H1 (cell line): ENCODE data around the gene ZNF799. TPM values are rescaled to one million over a fixed set of nuclear protein-coding genes. Genes with fewer than 3 reads are reported as not detected.

ENCODE experiments used
- CTCF ChIA-PET: fragments of 300-600 bp; sonication (Branson Sonifier 250); formaldehyde crosslinking; loops from one replicate; lab custom pipeline; 2021; ENCODE audit not compliant: partially characterized antibody; lab: Charles Lee
- POLR2A ChIA-PET: fragments of 300-600 bp; sonication (Branson Sonifier 250); formaldehyde crosslinking; loops from one replicate; lab custom pipeline; 2021; ENCODE audit warnings: inconsistent platforms; ENCODE audit not compliant: partially characterized antibody; lab: Charles Lee
- DNase-seq, 2 experiments: peaks; one replicate each; pipeline versions ENCODE4 v3.0.0 to v3.0.0-alpha.2; 2010 to 2022; ENCODE audit warnings: low spot score in 2 of 2, low read depth in 1 of 2, mixed read lengths in 1 of 2
- FAIRE-seq: peaks from 2 replicates; lab custom pipeline; 2011; peaks lifted over from hg19 to GRCh38; lab: Jason Lieb, UNC
- H2AFZ ChIP-seq: 2 replicates; pipeline ENCODE4 v1.8.1; 2012; ENCODE audit warnings: low read length, inconsistent platforms
- H2AK5ac ChIP-seq: 2 replicates; pipeline ENCODE4 v1.6.1; 2013; ENCODE audit warnings: low read depth, low read length
- H2BK120ac ChIP-seq: replicated peaks from 2 replicates; pipeline ENCODE3; 2013; ENCODE audit warnings: low read depth, low read length, inconsistent platforms
- H2BK12ac ChIP-seq: 2 replicates; pipeline ENCODE4 v1.6.1; 2013; ENCODE audit warnings: low read depth, low read length
- H2BK15ac ChIP-seq: 2 replicates; pipeline ENCODE4 v1.6.1; 2013; ENCODE audit warnings: low read length
- H2BK20ac ChIP-seq: 2 replicates; pipeline ENCODE4 v1.6.1; 2013; ENCODE audit warnings: low read length
- H2BK5ac ChIP-seq: 2 replicates; pipeline ENCODE4 v1.6.1; 2013; ENCODE audit warnings: low read depth, low read length
- H3K14ac ChIP-seq: 2 replicates; pipeline ENCODE4 v1.6.1; 2013; ENCODE audit warnings: inconsistent platforms; ENCODE audit not compliant: insufficient read length
- H3K18ac ChIP-seq: 2 replicates; pipeline ENCODE4 v1.6.1; 2013; ENCODE audit warnings: low read length; ENCODE audit errors: extremely low read depth
- H3K23ac ChIP-seq: 2 replicates; pipeline ENCODE4 v1.6.1; 2013; ENCODE audit warnings: inconsistent platforms; ENCODE audit not compliant: insufficient read length
- H3K23me2 ChIP-seq: 2 replicates; pipeline ENCODE4 v1.6.1; 2013; ENCODE audit warnings: low read depth, low read length
- H3K27ac ChIP-seq: 2 replicates; pipeline ENCODE4 v1.6.1; 2011; ENCODE audit warnings: low read depth, low read length, inconsistent platforms
- H3K27me3 ChIP-seq, 4 experiments: replicated peaks in 1 of 4; 1 replicate in 1 of 4; 2 replicates in 3 of 4; pipeline versions ENCODE4 v1.6.1 to v1.8.1; 2011 to 2013; ENCODE audit warnings: low read length in 3 of 4, mild to moderate bottlenecking in 3 of 4, inconsistent platforms in 2 of 4, mixed read lengths in 2 of 4, moderate library complexity in 1 of 4; ENCODE audit not compliant: control insufficient read depth in 3 of 4, insufficient read depth in 3 of 4; ENCODE audit errors: extremely low read depth in 1 of 4
- H3K36me3 ChIP-seq, 4 experiments: 2 replicates each; pipeline versions ENCODE4 v1.6.1 to v1.8.1; 2011 to 2013; ENCODE audit warnings: mild to moderate bottlenecking in 4 of 4, low read length in 3 of 4, moderate library complexity in 2 of 4, control low read depth in 1 of 4, inconsistent platforms in 1 of 4; ENCODE audit not compliant: insufficient read depth in 4 of 4, control insufficient read depth in 2 of 4
- H3K4ac ChIP-seq: replicated peaks from 2 replicates; pipeline ENCODE3; 2013; ENCODE audit warnings: low read length, low read depth, mixed read lengths, inconsistent platforms; ENCODE audit not compliant: insufficient read length
- H3K4me1 ChIP-seq, 4 experiments: replicated peaks in 1 of 4; 1 replicate in 1 of 4; 2 replicates in 3 of 4; pipeline versions ENCODE4 v1.6.1 to v1.8.1; 2011 to 2013; ENCODE audit warnings: low read length in 3 of 4, inconsistent platforms in 2 of 4, mixed read lengths in 1 of 4; ENCODE audit not compliant: insufficient read depth in 4 of 4, control insufficient read depth in 3 of 4
- H3K4me2 ChIP-seq, 2 experiments: 2 replicates each; pipeline versions ENCODE4 v1.6.1 to v1.8.1; 2011 to 2013; ENCODE audit warnings: low read depth in 2 of 2, low read length in 2 of 2, control low read depth in 1 of 2, inconsistent platforms in 1 of 2, mild to moderate bottlenecking in 1 of 2; ENCODE audit not compliant: insufficient read depth in 1 of 2
- H3K4me3 ChIP-seq, 4 experiments: fragments of 200-600, 300-600 bp in 1 of 4; sonication (generic), shearing (Covaris generic), sonication (Bioruptor Twin) in 1 of 4; 2 replicates each; pipeline versions ENCODE4 v1.5.1 to v1.8.1; 2011 to 2016; ENCODE audit warnings: low read length in 4 of 4, low read depth in 3 of 4, control low read depth in 2 of 4, inconsistent platforms in 2 of 4, mild to moderate bottlenecking in 2 of 4, mixed read lengths in 1 of 4, moderate library complexity in 1 of 4; ENCODE audit not compliant: insufficient read depth in 2 of 4; ENCODE audit errors: extremely low read depth in 1 of 4
- H3K56ac ChIP-seq: replicated peaks from 2 replicates; pipeline ENCODE3; 2013; ENCODE audit warnings: low read depth, mild to moderate bottlenecking, mixed read lengths, low read length, inconsistent platforms; ENCODE audit not compliant: insufficient read length
- H3K79me1 ChIP-seq: 2 replicates; pipeline ENCODE4 v1.6.1; 2013; ENCODE audit warnings: low read depth, low read length, control low read depth
- H3K79me2 ChIP-seq, 2 experiments: 2 replicates each; pipeline versions ENCODE4 v1.6.1 to v1.8.1; 2012 to 2013; ENCODE audit warnings: low read length in 2 of 2, mild to moderate bottlenecking in 2 of 2, inconsistent platforms in 1 of 2; ENCODE audit not compliant: insufficient read depth in 2 of 2, control insufficient read depth in 1 of 2
- H3K9ac ChIP-seq, 4 experiments: replicated peaks in 1 of 4; 1 replicate in 1 of 4; 2 replicates in 3 of 4; pipeline versions ENCODE4 v1.6.1 to v1.8.1; 2011 to 2013; ENCODE audit warnings: low read depth in 3 of 4, low read length in 3 of 4, control low read depth in 2 of 4, mild to moderate bottlenecking in 2 of 4, moderate library complexity in 2 of 4, inconsistent platforms in 1 of 4; ENCODE audit errors: extremely low read depth in 1 of 4
- H3K9me3 ChIP-seq, 2 experiments: 2 replicates each; pipeline versions ENCODE4 v1.6.1 to v1.8.1; 2012 to 2013; ENCODE audit warnings: mild to moderate bottlenecking in 2 of 2, moderate library complexity in 2 of 2, control low read depth in 1 of 2, inconsistent platforms in 1 of 2, low read depth in 1 of 2, low read length in 1 of 2, mixed read lengths in 1 of 2; ENCODE audit not compliant: insufficient read depth in 2 of 2
- H4K20me1 ChIP-seq, 2 experiments: replicated peaks in 1 of 2; 2 replicates each; pipeline versions ENCODE3 to v1.8.1; 2011 to 2013; ENCODE audit warnings: inconsistent platforms in 2 of 2, low read length in 2 of 2, mild to moderate bottlenecking in 1 of 2; ENCODE audit not compliant: insufficient read depth in 2 of 2, control insufficient read depth in 1 of 2
- H4K5ac ChIP-seq: 2 replicates; pipeline ENCODE4 v1.6.1; 2013; ENCODE audit warnings: low read length, low read depth, mixed read lengths, inconsistent platforms; ENCODE audit not compliant: insufficient read length
- H4K8ac ChIP-seq: 2 replicates; pipeline ENCODE4 v1.8.0; 2013; ENCODE audit warnings: mild to moderate bottlenecking, moderate library complexity, low read length, inconsistent platforms; ENCODE audit not compliant: insufficient read depth; ENCODE audit errors: extremely low read depth
- H4K91ac ChIP-seq: replicated peaks from 2 replicates; pipeline ENCODE3; 2013; ENCODE audit warnings: low read length, mixed read lengths, inconsistent platforms; ENCODE audit not compliant: insufficient read length
- ASH2L ChIP-seq: fragments of 200-600, 300-600 bp; sonication (generic); IDR thresholded peaks from one replicate; pipeline ENCODE4 v1.7.1; 2017; ENCODE audit warnings: low read length
- ATF3 ChIP-seq: IDR thresholded peaks from 2 replicates; pipeline ENCODE4 v1.6.1; 2011; ENCODE audit warnings: low read depth, mild to moderate bottlenecking, low read length; ENCODE audit not compliant: insufficient read depth
- CHD1 ChIP-seq: IDR thresholded peaks from 2 replicates; pipeline ENCODE4 v1.6.1; 2012; ENCODE audit warnings: low read depth, low read length, improper control_type of control experiment
- CHD2 ChIP-seq: IDR thresholded peaks from 2 replicates; pipeline ENCODE4 v1.6.1; 2012; ENCODE audit warnings: low read length, improper control_type of control experiment
- HDAC2 ChIP-seq, 2 experiments: fragments of 300-600 bp in 1 of 2; sonication (generic) in 1 of 2; IDR thresholded peaks; 2 replicates each; pipeline ENCODE4 v1.6.1; 2011 to 2012; ENCODE audit warnings: low read depth in 2 of 2, low read length in 2 of 2, mild to moderate bottlenecking in 2 of 2, moderate library complexity in 2 of 2, borderline replicate concordance in 1 of 2, inconsistent platforms in 1 of 2
- PHF8 ChIP-seq: fragments of 200-600 bp; sonication (generic); conservative IDR thresholded peaks from 2 replicates; pipeline ENCODE4 v1.7.1; 2012; ENCODE audit warnings: low read depth, mild to moderate bottlenecking, inconsistent platforms, low read length, moderate library complexity
- POU5F1 ChIP-seq: IDR thresholded peaks from 2 replicates; pipeline ENCODE4 v1.6.1; 2011; ENCODE audit warnings: low read depth, mild to moderate bottlenecking, low read length, moderate library complexity
- SP1 ChIP-seq: IDR thresholded peaks from 2 replicates; pipeline ENCODE4 v1.6.1; 2011; ENCODE audit warnings: low read depth, low read length
- SP4 ChIP-seq: IDR thresholded peaks from 2 replicates; pipeline ENCODE4 v1.6.1; 2012; ENCODE audit warnings: low read length, inconsistent platforms
- SUZ12 ChIP-seq: fragments of 200-600 bp; sonication (generic); IDR thresholded peaks from 2 replicates; pipeline ENCODE4 v1.6.1; 2012; ENCODE audit warnings: mild to moderate bottlenecking, inconsistent platforms, low read length, moderate library complexity, mixed read lengths
- TBP ChIP-seq: IDR thresholded peaks from 2 replicates; pipeline ENCODE4 v1.6.1; 2011; ENCODE audit warnings: low read depth, low read length, improper control_type of control experiment
- TEAD4 ChIP-seq: IDR thresholded peaks from 2 replicates; pipeline ENCODE4 v1.6.1; 2012; ENCODE audit warnings: low read depth, low read length, inconsistent platforms, mixed read lengths
- WGBS, 2 experiments: shearing (Covaris generic) in 1 of 2; methylation state at CpG; one replicate each; pipeline versions ENCODE4 v1.1.6 to v1.1.7; 2013 to 2015; ENCODE audit warnings: low lambda C conversion rate in 2 of 2, mixed read lengths in 2 of 2, inconsistent platforms in 1 of 2, low coverage in 1 of 2, missing lambda C conversion rate in 1 of 2; ENCODE audit not compliant: insufficient replicate concordance in 2 of 2, insufficient coverage in 1 of 2, insufficient read length in 1 of 2; ENCODE audit errors: extremely low coverage in 1 of 2, missing lambda C conversion rate in 1 of 2; 5-methylcytosine and 5-hydroxymethylcytosine counted together
- polyA plus RNA-seq, 7 experiments: library from polyadenylated mRNA; depleted of rRNA in 3 of 7; stranded (reverse) in 5 of 7; unstranded in 2 of 7; fragments of >200 nt in 5 of 7; fragments of 200-250 nt in 2 of 7; gene quantifications; 1 replicate in 5 of 7; 2 replicates in 1 of 7; 4 replicates in 1 of 7; pipeline versions ENCODE4 v1.2.1 to v1.2.3, GENCODE V29; 2011 to 2013; ENCODE audit warnings: missing spikeins in 2 of 7, mixed read lengths in 2 of 7
- total RNA-seq: library from RNA; stranded (reverse); fragmentation: NEBNext Ultra II Directional; extraction: Animal tissue kit (Norgen Biotek cat#: 25700); gene quantifications from 2 replicates; pipeline ENCODE4 v1.2.1, GENCODE V29; 2021

Gene ZNF799
- total and polyA plus RNA-seq, 2 of the 8 experiments (the other 6 are each of a cell fraction or from before 2014, with no cell fraction given): 1.00 to 4.2 TPM

DNA sequence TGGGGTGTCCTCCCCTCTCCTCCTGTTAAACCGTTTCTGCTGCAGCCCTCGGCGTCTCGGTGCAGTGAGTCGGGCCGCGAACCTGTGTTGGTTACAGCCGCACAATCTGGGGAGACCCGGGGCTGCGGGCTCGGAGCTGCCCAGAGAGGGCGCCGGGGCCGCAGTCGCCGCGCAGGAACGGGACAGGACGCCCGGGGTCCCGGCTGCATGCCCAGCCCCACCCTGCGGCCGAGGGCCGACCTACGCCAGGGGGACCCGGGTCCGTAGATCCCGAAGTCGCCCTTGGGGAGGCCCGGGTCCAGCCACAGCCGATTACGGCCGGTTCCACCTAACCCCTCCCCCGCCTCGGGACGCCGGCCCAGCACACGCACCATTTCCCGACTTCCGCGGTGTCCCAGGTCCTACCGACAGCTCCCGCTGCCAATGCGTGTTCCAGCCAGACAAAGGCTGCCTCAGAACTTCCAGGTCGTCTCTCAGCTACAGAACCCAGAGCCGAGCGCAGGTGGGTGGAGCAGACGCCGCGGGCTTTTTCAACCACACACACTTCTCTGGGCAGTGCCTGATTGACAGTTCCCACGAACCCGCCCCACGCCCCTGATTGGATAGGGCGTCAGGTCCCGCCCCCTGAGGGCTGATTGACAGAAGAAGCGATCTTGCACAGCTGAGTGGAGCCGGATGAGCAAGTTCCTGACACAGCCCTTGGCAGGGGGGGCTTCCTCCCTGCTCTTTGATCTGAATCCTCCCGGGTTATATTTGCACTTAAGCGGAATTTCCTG lies 39.7 kb upstream of the ZNF799 start, which contains the start of gene ZNF443:
Gene ZNF443, minus strand, starts transcription at position 481 of the 776 bp plus-strand sequence. Its CDS starts 107 bp downstream, at position 374.
- H2BK120ac ChIP-seq: no peak within 1 kb of the TSS
- H3K4me1 ChIP-seq: no peaks in the 10 kb centered on the region
- no peaks in the 10 kb centered on the region for H4K20me1 ChIP-seq
- CTCF ChIA-PET: no interaction called here
- peak within 1 kb of the TSS; percentile 98; the same call in 1 of the 2 replicates for H2AFZ ChIP-seq
- H2AK5ac ChIP-seq: no peak within 1 kb of the TSS
- peak within 1 kb of the TSS; percentile 94 for H2BK5ac ChIP-seq
- H4K91ac ChIP-seq: no peak within 1 kb of the TSS
- no peak within 1 kb of the TSS for H3K56ac ChIP-seq
- H3K36me3 ChIP-seq: no peaks in the 10 kb centered on the region
- no peak within 1 kb of the TSS for H2BK15ac ChIP-seq
- peak within 1 kb of the TSS; percentile 72 to 84 for H3K4me2 ChIP-seq
- no peaks in the 10 kb centered on the region for H3K79me1 ChIP-seq
- DNase-seq (peak; percentile 92 to 99), FAIRE-seq (peak; percentile 60)
- H2BK20ac ChIP-seq: no peak within 1 kb of the TSS
- no peak within 1 kb of the TSS for H3K14ac ChIP-seq
- no peaks in the 10 kb centered on the region for H3K27me3 ChIP-seq
- POLR2A ChIA-PET: interaction anchor here (0.7 to 1.5 kb wide), 10 partner anchors 39 to 454 kb away, joined by 3 to 9 read pairs (median 4); partner anchors contain the start of genes ZNF20, ZNF442 and ZNF799
- 2% methylated on average over 44 of the region's 59 CpGs; no CpG with 5 or more reads in 1 of the 2 experiments for WGBS, 2 experiments
- no peak within 1 kb of the TSS for H2BK12ac ChIP-seq
- H3K4ac ChIP-seq: no peak within 1 kb of the TSS
- no peak within 1 kb of the TSS for H4K5ac ChIP-seq
- H3K23me2 ChIP-seq: 0 out of 2 replicates have a peak, but pooled peaks cover 1% of the 10 kb centered on the region
- peak within 1 kb of the TSS; percentile 76 for H3K27ac ChIP-seq
- peak within 1 kb of the TSS; percentile 73 to 86 (median 78) for H3K9ac ChIP-seq
- H3K18ac ChIP-seq: peak within 1 kb of the TSS; percentile 71
- peak within 1 kb of the TSS; percentile 74 to 91 (median 82) for H3K4me3 ChIP-seq
- H3K79me2 ChIP-seq: peaks cover 0 to 16% of the 10 kb centered on the region in 2 experiments; a peak in 2 of 4 replicates
- H4K8ac ChIP-seq: peak within 1 kb of the TSS; percentile 81; the same call in 1 of the 2 replicates
- H3K23ac ChIP-seq: peak within 1 kb of the TSS; percentile 32
- H3K9me3 ChIP-seq: no peaks in the 10 kb centered on the region
- TF ChIP-seq SP1 (peak; percentile 92), HDAC2 (IDR thresholded peaks at IDR 0.05; ENCODE audit: borderline replicate concordance in 1 of 2, low read depth in 2 of 2, low read length in 2 of 2) (no peak), ASH2L (peak; percentile 71), TBP (peak; percentile 59; the same call in 1 of the 2 replicates), SUZ12 (no peak), POU5F1 (no peak), PHF8 (peak; percentile 79), SP4 (peak; percentile 89), CHD1 (no peak), TEAD4 (no peak), CHD2 (peak; percentile 80), ATF3 (no peak)
